NOMO-1 treated with dmso at 0.1 percent for 144 hours (cell line): ENCODE data around the gene COL25A1.

Source experiments
- DNase-seq: peaks from one replicate; lab custom pipeline; 2025; ENCODE audit not compliant: unreplicated experiment; lab: John Stamatoyannopoulos, UW

The COL25A1 gene

DNA sequence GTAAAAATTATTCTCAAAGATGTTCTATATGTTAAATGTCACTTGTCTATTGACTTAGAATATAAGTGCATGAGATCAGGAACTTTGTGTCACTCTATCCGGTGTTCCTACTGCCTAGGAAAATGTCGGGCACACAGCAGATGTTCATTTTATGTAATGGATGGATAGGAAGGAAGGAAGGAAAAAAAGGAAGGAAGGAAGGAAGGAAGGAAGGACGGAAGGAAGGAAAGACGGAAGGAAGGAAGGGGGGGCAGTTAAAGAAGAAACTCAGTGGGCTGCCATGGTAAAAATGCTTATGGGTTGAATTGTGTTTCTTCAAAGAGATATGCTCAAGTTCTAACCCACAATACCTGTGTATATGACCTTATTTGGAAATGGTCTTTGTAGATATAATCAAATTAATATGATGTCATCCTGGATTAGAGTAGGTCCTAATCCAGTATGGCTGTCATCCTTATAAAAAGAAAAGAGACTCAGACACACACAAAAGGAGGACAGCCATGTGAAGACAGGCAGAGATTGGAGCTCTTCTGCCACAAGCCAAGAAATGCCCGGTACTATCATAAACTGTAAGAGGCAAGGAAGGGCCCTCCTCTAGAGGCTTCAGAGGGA lies 86.3 kb downstream of the COL25A1 start:
- DNase-seq: no peak

DNA sequence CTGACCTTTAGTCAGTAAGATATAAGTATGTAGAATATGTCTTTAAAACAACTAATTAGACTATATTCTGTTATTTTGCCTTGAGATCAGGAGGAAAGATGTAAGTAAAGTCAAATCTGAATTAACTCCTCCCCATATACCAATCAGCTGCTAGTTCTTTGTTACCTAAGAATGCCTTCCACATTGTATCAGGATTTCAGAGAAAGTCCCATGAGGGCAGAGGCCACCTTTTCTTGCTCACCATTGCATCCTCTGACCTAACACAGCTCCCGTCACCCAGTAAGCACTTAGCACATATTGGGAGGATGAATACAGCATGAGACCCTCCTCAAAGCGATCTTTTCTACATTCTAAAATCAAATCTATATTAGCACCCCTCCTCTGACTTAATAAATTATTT lies 87.0 kb downstream of the COL25A1 start:
- DNase-seq: no peak

DNA sequence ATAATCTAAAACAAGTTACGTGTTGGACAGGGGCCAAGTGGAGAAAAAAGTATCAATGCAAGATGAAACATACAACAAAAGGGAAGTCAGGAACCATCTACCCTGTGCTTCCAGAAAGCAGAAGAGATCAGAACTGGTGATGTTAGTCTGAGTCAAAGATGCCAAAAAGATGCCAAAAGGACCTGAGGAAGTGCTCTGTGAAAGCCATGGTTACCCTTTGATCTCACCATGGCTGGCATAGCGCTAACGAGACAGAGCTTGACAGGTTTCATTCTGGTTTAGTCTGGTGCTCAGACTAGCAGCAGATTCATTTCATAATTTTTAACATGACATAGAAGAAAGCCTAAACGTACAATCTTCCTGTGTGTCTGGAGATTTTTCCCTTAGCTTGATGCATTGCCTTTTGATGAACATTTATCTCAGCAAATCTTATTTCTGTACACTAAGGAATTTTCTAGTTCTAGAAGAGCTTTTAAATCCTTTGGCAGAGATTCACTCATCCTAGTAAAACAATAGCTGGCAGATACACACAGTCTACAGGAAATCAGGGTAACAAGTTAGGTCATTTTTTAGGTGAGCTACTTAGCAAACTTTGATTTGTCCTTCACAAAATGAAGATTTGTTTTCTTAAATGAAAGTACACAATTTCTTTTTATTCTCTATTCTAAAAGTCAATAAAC lies 87.7 kb downstream of the COL25A1 start:
- DNase-seq: no peak

DNA sequence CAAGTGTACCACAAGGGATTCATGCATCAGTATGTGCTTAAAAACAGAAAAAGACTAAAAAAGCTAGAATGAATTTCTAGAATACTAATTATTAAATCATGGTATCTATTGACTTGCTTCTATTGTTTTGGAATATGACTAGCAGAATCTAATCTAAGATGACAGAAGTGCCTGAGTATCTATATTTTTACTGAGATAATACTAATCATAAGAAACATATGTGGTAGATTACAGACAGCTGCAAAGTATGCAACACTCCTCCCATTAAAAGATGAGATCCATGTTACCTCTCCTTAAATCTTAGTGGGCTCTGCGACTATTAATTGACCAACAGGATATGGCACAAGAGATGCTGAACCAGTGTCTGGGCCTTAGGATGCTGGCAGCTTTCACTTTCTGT lies 89.4 kb downstream of the COL25A1 start:
- no peak for DNase-seq

- DNase-seq: no peak
Observed at GRCh38 chr4:109211671-109212070, 90.8 kb downstream of the COL25A1 start.

DNA sequence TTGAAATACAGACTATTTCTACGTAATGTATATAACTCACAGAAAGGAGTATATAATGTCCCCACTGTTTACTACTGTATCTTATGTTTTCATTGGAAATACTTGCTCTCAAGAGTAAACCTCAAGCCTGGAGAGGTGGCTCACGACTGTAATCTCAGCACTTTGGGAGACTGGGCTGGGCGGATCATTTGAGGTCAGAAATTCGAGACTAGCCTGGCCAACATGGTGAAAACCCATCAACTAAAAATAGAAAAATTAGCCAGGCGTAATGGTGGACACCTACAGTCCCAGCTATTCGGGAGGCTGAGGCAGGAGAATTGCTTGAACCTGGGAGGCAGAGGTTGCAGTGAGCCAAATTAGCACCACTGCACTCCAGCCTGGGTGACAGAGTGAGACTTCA lies 92.8 kb downstream of the COL25A1 start:
- DNase-seq: no peak

- DNase-seq: no peak
Observed at GRCh38 chr4:109207898-109208297, 94.6 kb downstream of the COL25A1 start.

DNA sequence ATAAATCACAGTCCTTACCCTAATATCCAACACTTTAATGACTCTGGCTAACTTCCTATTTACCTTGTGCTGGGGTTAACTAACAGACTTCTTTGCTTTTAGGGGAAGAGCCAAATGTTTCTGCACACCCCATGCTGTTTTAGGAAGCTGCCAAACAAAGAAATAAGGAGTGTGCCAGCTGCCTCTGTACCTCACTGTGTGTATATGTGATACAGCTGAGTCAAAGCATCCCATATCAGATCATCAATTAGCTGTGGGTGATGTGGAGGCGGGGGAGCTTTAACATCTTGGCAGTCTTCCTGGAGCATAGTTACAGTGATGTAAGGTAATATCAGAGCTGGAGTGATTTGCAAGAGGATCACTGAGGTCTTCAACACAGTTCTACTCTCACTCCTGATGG lies 95.4 kb downstream of the COL25A1 start:
- DNase-seq: no peak

DNA sequence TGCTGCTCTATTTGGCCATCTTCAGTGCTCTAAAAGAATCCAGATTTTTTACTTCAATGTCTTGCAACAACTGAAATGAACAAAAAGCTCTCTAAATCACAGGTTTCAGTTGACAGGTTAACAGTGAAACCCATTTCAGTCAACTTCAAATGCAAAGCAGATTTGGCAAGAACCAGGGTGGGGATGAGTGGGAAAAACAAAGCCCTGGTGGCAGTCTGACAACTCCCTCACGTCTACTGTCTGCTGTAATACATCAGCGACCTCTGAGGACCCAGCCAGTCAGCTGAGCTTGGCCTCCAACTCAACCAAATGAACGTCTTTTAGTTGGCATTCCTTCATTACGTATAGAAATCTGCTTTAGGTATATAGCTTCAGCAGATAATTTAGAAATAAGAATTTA lies 95.8 kb downstream of the COL25A1 start:
- DNase-seq: no peak

GRCh38 chr4:109205186-109205585 lies 97.3 kb downstream of the COL25A1 start:
- no peak for DNase-seq

- no peak for DNase-seq
Observed at GRCh38 chr4:109199585-109199984, 102.9 kb downstream of the COL25A1 start.

- DNase-seq: no peak
Observed at GRCh38 chr4:109195646-109196045, 106.8 kb downstream of the COL25A1 start.

- DNase-seq: no peak
Observed at GRCh38 chr4:109191216-109191615, 111.2 kb downstream of the COL25A1 start.

- DNase-seq: no peak
Observed at GRCh38 chr4:109186458-109186945, 116.0 kb downstream of the COL25A1 start.

- DNase-seq: no peak
Observed at GRCh38 chr4:109185951-109186350, 116.5 kb downstream of the COL25A1 start.

DNA sequence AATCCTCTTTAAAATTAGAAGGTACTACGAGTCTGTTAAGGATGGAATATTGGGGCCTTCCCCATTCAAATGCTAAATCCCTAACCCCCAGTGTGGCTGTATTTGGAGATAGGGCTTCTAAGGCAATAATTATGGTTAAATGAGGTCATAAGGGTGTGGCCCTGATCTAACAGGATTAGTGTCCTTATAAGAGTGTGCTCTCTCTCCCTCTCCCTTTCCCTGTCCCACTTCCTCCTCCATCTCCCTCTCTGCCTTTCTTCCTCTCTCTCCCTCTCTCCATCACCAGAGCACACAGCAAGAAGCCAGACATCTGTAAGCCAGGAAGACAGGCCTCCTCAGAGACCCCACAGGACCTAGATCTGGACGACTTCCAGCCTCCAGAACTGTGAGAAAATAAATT lies 116.9 kb downstream of the COL25A1 start:
- DNase-seq: no peak

- DNase-seq: no peak
Observed at GRCh38 chr4:109184491-109184961, 117.9 kb downstream of the COL25A1 start.

DNA sequence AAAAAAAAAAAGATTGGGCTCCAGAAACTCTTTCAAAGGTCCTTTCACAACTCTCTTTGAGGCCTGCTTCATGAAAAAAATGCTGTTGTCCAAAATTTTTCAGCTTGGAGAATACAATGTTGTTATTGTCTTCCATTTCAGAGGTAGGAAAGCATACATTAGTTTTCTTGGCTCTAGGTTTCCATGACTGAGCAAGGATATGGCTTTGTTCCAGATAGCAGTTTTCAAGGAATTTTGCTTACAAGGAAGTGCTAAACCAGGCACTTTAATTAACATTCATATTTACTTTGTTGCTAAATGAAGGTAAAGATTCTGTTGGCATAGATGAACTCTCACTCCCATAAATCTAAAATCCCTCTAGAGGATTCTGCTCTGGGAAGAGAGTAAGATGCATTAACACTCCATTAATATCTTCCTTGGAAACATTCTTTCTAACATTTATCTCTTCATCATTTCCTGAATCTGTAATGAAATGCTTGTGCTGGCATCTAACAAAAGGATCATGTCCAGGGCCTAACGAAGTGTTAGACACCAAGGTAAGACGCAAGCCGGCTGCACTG lies 118.4 kb downstream of the COL25A1 start:
- DNase-seq: no peak

DNA sequence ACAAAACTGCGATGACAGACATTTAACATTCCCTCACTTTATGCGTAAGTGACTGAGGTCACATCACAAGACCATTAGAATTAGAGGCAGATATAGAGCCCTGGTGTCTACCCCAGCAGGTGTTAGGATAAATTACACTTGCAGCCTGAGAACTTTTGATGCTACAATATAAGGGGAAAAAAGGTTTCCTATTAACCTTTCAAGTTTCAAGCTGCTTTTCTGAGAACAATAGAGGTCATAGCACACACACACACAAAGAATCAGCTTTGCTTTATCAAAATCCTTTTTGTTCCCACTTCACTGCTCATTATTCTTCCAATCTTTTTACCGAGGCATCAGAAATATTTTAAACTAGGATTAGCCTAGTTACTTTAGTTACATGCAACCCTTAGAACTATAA lies 119.8 kb downstream of the COL25A1 start:
- no peak for DNase-seq

- DNase-seq: no peak
Observed at GRCh38 chr4:109179061-109179460, 123.4 kb downstream of the COL25A1 start.

DNA sequence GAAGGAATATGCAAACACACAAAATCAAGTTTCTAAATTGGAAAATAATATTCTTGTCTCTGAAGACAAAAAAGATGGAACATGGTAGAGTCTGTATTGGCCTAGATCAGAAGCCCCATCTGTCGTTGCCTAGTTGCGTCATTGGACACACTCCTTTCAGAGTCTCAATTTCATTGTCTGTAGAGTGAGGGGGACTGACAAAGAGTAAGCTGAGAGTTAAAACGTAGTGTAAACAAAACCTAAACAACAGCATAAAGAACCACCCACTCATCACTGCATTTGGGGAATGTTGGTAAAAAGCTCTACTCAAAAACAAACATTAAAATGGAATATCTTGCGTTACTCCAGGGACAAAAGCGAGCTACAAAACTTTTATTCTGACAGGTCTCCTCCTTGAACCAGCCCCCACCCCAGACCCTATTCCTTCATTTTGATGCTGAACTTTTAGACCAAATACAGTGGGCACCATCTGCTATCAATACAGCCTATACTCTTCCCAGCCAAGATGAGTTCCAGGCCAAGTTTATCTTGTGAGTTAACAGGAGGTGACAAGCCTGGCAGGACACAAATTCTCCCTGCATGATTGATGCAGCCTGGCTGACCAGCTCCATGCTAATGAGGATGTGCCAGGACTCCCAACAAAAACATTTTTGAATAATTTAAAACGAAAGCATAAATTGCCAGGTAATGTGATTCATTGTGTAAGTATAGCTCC lies 125.2 kb downstream of the COL25A1 start:
- DNase-seq: no peak
